Measurements from ENCODE around the gene TBC1D21. TPM values are rescaled to one million over a fixed set of nuclear protein-coding genes. Genes with fewer than 3 reads are reported as not detected.
A peak's percentile ranks its signal among the peaks of the same experiment; 100 is the strongest.

TBC1D21 gene
- total RNA-seq, 1 experiment from 2014 or later, result not detected

DNA sequence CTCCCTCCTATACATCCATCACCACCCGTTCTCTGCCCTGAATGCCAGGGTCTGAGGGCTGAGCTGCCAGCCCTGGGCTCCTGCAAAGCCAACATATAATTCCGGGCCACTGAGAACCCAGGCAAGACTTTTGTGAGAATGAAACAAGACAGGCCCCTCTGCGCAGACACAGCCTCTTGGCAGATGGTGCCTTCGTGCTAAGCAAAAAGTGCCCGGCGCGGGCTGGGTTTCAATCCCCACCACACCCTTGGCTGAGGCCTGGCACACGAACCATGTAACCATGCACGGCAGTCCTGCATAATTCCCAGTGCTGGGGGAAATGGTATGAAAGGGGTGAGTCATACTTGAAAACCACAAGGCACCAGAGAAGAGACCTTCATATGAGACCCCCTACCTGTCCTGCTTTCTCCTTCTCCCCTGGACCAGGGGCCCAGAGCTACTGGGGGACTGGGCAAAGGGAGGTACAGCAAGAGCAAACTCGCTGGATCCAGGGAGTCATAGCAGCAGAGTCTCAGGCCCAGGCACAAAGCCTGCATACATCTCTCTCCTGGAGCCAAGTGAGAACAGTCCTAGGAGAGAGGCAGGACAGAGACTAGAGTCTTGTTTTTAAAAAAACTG, 26.8 kb downstream of the TBC1D21 start:
- Histone ChIP-seq H3K27ac (ENCODE audit: low read depth, low read length, poor library complexity, severe bottlenecking) (no peak overlapping the region), H3K4me1 (ENCODE audit: insufficient read depth, low read length, poor library complexity, severe bottlenecking) (no peaks in the 10 kb centered on the region), H3K4me3 (ENCODE audit: low read depth, low read length, poor library complexity, severe bottlenecking) (no peak overlapping the region), H3K27me3 (replicated peaks; ENCODE audit: insufficient read depth, low read depth, low read length, poor library complexity) (no peaks in the 10 kb centered on the region), H3K9me3 (ENCODE audit: low read depth, low read length, poor library complexity, severe bottlenecking) (no peaks in the 10 kb centered on the region), H3K36me3 (ENCODE audit: insufficient read depth, low read length, poor library complexity, severe bottlenecking) (no peaks in the 10 kb centered on the region)
- TF ChIP-seq, protein P1, sequence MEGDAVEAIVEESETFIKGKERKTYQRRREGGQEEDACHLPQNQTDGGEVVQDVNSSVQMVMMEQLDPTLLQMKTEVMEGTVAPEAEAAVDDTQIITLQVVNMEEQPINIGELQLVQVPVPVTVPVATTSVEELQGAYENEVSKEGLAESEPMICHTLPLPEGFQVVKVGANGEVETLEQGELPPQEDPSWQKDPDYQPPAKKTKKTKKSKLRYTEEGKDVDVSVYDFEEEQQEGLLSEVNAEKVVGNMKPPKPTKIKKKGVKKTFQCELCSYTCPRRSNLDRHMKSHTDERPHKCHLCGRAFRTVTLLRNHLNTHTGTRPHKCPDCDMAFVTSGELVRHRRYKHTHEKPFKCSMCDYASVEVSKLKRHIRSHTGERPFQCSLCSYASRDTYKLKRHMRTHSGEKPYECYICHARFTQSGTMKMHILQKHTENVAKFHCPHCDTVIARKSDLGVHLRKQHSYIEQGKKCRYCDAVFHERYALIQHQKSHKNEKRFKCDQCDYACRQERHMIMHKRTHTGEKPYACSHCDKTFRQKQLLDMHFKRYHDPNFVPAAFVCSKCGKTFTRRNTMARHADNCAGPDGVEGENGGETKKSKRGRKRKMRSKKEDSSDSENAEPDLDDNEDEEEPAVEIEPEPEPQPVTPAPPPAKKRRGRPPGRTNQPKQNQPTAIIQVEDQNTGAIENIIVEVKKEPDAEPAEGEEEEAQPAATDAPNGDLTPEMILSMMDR (conservative IDR thresholded peaks at IDR 0.05; ENCODE audit: low read depth, low read length), result no peak
- TF ChIP-seq EZH2 (IDR thresholded peaks at IDR 0.05; ENCODE audit: borderline replicate concordance, low read depth, low read length, poor library complexity, severe bottlenecking), result no peak
- POLR2A ChIA-PET (ENCODE audit: low non-redundant PET), result no interaction called here
- CTCF ChIA-PET, result no interaction called here
- DNase-seq (ENCODE audit: low spot score), result peak; percentile 27
- intact Hi-C loops (cut with micrococcal nuclease; ENCODE audit: unreplicated experiment), result no loop called here
- no TSS peak for BruUV-seq (replicated peaks)

DNA sequence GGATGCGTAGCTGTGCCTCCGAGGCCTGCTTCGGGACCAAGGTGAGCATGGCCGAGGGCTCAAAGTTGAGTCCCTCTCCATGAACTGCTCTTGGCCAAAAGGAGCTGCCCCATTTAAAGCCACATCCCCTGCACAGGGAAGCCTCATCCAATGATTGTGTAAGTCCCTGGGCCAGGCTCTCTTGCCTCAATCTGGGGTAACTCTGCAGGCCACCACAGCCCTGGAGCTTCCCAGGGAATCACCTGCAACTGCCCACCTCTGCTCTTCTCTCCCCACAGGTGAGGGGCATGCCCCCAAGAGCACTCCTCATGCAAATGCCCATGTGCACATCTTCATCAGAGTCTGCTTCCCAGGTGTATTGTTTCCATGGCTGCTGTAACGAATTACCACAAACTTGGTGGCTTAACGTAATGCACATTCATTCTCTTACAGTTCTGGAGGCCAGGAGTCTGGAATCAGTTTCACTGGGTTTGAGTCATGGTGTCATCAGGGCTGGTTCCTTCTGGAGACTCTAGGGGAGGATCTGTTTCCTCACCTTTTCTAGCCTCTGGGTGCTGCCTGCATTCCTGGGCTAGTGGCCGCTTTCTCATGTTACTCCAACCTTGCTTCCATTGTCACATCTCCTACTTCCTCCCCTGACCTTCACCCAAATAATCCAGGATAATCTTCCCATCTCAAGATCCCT, 27.9 kb downstream of the TBC1D21 start:
- POLR2A ChIA-PET (ENCODE audit: low non-redundant PET), result no interaction called here
- DNase-seq (ENCODE audit: low spot score), result no peak
- Histone ChIP-seq H3K36me3 (ENCODE audit: insufficient read depth, low read length, poor library complexity, severe bottlenecking) (no peaks in the 10 kb centered on the region), H3K4me3 (ENCODE audit: low read depth, low read length, poor library complexity, severe bottlenecking) (no peak overlapping the region), H3K4me1 (ENCODE audit: insufficient read depth, low read length, poor library complexity, severe bottlenecking) (no peaks in the 10 kb centered on the region), H3K27me3 (replicated peaks; ENCODE audit: insufficient read depth, low read depth, low read length, poor library complexity) (no peaks in the 10 kb centered on the region), H3K9me3 (ENCODE audit: low read depth, low read length, poor library complexity, severe bottlenecking) (no peaks in the 10 kb centered on the region), H3K27ac (ENCODE audit: low read depth, low read length, poor library complexity, severe bottlenecking) (no peak overlapping the region)
- intact Hi-C loops (cut with micrococcal nuclease; ENCODE audit: unreplicated experiment), result no loop called here
- TF ChIP-seq EZH2 (IDR thresholded peaks at IDR 0.05; ENCODE audit: borderline replicate concordance, low read depth, low read length, poor library complexity, severe bottlenecking), result no peak
- TF ChIP-seq, protein P1 (conservative IDR thresholded peaks at IDR 0.05; ENCODE audit: low read depth, low read length), result no peak
- CTCF ChIA-PET, result no interaction called here
- BruUV-seq (replicated peaks), result no TSS peak

DNA sequence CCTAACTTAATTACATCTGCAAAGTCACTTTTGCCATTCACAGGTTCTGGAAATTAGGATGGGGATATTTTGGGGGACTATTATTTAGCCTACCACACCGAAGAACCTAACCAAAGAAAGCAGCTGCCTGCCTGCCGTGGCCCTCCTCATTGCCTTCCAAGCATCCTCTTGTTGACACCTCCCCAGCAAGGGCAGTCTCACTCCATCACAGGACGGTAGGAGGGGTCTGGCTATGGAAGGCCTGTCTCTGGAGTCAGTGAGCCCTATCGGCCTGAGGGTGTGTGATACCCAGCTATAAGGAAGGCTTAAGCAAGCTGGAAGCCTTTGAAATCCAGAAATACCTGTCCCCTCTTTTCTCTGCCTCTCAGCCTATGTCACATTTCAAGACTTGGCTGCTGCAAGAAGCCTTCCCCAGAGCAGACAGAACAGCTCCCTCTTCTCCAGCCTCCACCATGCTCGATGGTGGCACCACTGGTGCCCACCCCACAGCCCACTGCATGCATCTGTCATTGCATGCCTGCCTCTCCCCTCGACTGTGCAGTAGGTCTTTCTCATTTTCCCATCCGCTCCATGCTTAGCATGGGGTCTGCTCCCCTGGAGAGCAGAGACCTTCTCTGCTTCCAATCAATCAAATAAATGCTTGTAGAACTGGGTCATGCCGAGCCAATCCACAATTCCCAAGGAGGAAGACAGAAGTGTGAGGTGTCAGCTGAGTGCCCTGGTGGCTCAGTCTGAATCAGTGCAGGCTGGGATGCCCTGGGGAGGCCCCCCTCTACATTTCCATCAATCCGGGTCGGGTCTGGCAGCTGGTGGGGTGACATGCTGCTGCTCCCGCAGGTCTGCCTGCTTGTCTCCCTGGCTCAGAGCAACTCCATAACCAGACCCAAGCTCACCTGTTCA, 29.0 kb downstream of the TBC1D21 start:
- H3K27me3 ChIP-seq (replicated peaks; ENCODE audit: insufficient read depth, low read depth, low read length, poor library complexity), result no peaks in the 10 kb centered on the region
- POLR2A ChIA-PET (ENCODE audit: low non-redundant PET), result no interaction called here
- TF ChIP-seq EZH2 (IDR thresholded peaks at IDR 0.05; ENCODE audit: borderline replicate concordance, low read depth, low read length, poor library complexity, severe bottlenecking), result no peak
- TF ChIP-seq, protein P1 (conservative IDR thresholded peaks at IDR 0.05; ENCODE audit: low read depth, low read length), result no peak
- BruUV-seq (replicated peaks), result no TSS peak
- H3K4me1 ChIP-seq (ENCODE audit: insufficient read depth, low read length, poor library complexity, severe bottlenecking), result no peaks in the 10 kb centered on the region
- no peak overlapping the region for H3K27ac ChIP-seq (ENCODE audit: low read depth, low read length, poor library complexity, severe bottlenecking)
- CTCF ChIA-PET, result no interaction called here
- intact Hi-C loops (cut with micrococcal nuclease; ENCODE audit: unreplicated experiment), result no loop called here
- no peaks in the 10 kb centered on the region for H3K9me3 ChIP-seq (ENCODE audit: low read depth, low read length, poor library complexity, severe bottlenecking)
- no peak for DNase-seq (ENCODE audit: low spot score)
- H3K36me3 ChIP-seq (ENCODE audit: insufficient read depth, low read length, poor library complexity, severe bottlenecking), result no peaks in the 10 kb centered on the region
- H3K4me3 ChIP-seq (ENCODE audit: low read depth, low read length, poor library complexity, severe bottlenecking), result no peak overlapping the region

All from A673 (cell line).